Activated CD4-positive, alpha-beta T cell treated with anti-CD3 and anti-CD28 coated beads, Interleukin-2, Interleukin-6, amounts not matched to agents 100 ng/mL and 50 ng/mL, durations not matched to agents 16 hours and 8 hours (primary cell): ENCODE measurements around the gene SMCHD1.
A peak's percentile ranks its signal among the peaks of the same experiment; 100 is the strongest.
"Not testable (repeated sequence)": the region's sequence is repeated elsewhere in the genome, so short reads cannot be mapped to it uniquely, and the experiment has no call there.

ENCODE experiments used
- DNase-seq: peaks from one replicate; pipeline ENCODE4 v3.0.0-alpha.2; 2020

SMCHD1 gene

GRCh38 chr18:2823966-2824365 is 168.4 kb downstream of the SMCHD1 start:
- no peak for DNase-seq

GRCh38 chr18:2824865-2825264 is 169.3 kb downstream of the SMCHD1 start:
- no peak for DNase-seq

DNA sequence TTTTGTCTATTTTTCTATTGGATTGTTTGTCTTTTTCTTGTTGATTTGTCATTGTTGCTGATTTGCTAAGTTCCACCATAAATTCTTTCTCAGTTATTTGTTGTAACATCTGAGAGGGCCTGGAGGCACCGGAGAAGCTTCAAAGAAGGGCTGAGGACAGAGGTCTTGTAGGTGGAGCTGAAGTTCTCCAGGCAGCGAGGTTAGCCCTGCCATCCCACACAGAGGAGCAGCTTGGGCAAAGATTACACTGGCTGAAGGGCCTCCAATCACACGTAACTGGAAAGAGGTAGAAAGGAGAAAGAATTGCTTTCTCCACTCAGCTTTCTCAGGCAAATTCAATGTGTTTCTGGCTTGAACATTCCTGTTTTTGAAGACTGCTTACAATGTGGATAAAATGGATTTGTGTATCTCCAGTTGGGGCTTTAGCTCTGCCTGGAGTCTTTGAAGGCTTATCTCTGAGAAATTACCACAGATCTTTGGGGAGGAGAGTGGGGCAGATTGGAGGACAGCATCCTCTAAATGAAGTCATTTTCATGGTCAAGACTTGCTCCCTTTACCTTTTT is 170.2 kb downstream of the SMCHD1 start:
- no peak for DNase-seq

- no peak for DNase-seq
Observed at GRCh38 chr18:2826581-2826980, 171.1 kb downstream of the SMCHD1 start.

DNA sequence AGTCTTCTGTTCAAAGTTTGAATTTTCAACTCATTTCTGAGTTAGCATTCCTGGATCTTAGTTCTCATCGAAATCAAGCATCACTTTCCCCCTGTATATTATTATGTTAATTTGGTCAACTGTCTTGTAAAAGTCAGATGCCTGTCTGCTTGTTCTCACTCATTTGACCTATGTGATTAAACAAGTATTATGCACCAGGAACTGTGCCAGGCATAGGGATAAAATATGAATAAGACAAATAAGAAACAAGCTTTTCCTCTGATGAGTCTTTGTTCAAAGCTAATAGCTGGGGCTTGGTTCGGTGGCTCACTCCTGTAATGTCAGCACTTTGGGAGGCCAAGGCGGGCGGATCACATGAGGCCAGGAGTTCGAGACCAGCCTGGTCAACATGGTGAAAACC is 171.5 kb downstream of the SMCHD1 start:
- no peak for DNase-seq

GRCh38 chr18:2836118-2836517 is 180.6 kb downstream of the SMCHD1 start:
- DNase-seq = not testable (repeated sequence)

- not testable (repeated sequence) for DNase-seq
Observed at GRCh38 chr18:2837290-2837689, 181.8 kb downstream of the SMCHD1 start.

GRCh38 chr18:2839202-2839601 is 183.7 kb downstream of the SMCHD1 start:
- DNase-seq = no peak

- DNase-seq = no peak
Observed at GRCh38 chr18:2840521-2840920, 185.0 kb downstream of the SMCHD1 start.

DNA sequence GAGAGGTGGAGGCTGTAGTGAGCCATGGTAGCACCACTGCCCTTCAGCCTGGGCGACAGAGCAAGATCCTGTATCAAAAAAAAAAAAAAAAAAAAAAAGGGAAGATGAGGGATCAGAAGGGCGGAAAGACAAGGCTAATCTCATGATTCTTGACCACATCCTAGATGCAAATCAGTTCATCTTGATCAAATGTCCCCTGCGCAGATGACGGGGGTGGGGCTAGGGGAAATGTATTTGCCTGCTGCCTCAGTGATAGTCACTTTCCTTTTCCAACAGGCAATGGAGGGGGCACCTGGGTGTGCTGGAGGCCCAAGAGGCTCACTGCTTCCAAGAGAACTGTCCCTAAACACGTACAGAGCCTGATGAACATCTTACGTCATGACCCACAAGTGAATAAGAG is 187.6 kb downstream of the SMCHD1 start:
- DNase-seq = no peak

DNA sequence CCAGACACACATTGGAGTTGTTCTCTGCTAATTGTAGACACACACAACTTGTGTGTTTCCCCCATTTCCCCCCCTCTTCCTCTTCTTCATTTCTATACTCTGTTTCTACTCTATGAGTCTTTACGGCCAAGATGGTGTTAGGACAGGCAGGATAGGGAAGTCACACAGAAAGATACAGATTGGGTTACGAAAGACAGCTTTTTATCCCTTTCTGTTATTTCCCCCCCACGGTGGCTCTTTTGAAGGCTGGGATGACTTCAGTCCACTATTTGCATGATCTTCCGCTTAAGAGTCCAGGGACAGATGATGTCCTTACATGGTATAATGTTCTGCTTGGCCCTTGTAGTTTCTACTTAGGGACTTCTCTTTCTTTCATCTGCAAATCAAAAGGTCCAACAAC is 189.6 kb downstream of the SMCHD1 start:
- no peak for DNase-seq

- DNase-seq = peak; percentile 16
Observed at GRCh38 chr18:2846636-2847316, 191.2 kb downstream of the SMCHD1 start, which contains the start of gene EMILIN2. EMILIN2 (plus strand) TSS chr18:2847006; CDS start chr18:2847189, 183 bp downstream.

GRCh38 chr18:2847317-2848246 is 192.1 kb downstream of the SMCHD1 start:
- peak; percentile 23 for DNase-seq

DNA sequence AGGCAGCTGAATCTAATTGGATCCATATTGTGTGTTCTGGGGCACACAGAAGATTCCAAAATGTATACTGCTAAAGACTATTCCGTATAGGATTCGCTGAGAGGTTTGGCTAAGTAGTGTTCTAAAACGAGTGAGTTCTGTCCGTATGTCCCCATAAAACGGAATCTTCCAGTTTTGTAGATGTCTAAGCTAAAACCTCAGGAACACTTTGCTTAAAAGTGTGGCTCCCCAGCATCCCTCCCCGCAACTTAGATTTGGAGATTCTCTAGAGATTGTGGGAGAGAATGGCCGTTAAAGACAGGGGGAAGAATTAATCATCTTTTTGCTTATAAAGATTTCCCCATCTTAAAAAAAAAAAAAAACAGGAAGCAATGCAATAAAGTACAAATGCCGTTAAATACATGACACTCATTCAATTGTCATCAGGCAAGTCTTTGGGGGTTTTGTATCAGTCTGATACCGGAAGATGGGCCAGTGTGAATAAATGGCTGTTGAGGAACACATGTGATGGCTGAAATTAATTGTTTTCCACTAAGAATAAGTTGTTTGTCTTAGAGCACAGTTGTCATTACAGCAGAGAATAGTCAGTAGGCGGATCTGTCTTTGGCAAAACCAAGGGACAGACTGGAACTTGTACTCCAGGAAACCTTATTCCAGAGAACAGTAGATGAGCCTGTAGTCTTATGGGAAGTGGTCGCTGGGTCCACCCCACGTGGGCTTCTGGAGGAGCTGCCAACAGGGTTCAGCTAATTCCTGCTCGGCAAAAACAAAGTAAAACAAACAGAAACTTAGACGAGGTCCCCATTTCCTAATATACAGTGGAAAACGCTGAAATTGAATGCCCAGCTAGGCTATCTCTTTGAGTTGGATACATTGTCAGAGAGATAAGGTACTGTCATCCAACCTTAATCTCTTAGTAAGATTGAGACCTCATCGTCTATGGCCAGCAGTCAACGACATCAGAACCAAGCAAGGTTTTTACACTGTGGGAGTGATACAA is 193.0 kb downstream of the SMCHD1 start:
- no peak for DNase-seq

- DNase-seq = no peak
Observed at GRCh38 chr18:2850816-2851215, 195.3 kb downstream of the SMCHD1 start.

- no peak for DNase-seq
Observed at GRCh38 chr18:2851771-2852170, 196.2 kb downstream of the SMCHD1 start.

DNA sequence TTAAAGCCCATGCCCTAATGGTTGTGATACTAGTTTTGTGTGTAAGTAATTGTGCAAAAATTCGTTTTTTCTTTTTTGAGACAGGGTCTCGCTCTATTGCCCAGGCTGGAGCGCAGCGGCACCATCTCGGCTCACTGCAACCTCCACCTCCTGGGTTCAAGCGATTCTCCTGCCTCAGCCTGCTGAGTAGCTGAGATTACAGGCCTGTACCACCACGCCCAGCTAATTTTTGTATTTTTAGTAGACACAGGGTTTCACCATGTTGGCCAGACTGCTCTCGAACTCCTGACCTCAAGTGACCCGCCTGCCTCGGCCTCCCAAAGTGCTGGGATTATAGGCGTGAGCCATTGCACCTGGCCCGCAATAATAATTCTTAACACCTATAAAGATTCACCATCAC is 196.9 kb downstream of the SMCHD1 start:
- DNase-seq = not testable (repeated sequence)

- no peak for DNase-seq
Observed at GRCh38 chr18:2853173-2853925, 197.8 kb downstream of the SMCHD1 start.

GRCh38 chr18:2853926-2854664 is 198.6 kb downstream of the SMCHD1 start:
- no peak for DNase-seq
